Endothelial cell of umbilical vein (primary cell): ENCODE results near the gene TBCD.

Experiments used
- FOS ChIP-seq: IDR thresholded peaks from 2 replicates; pipeline ENCODE4 v1.6.1; 2011; ENCODE audit warnings: mild to moderate bottlenecking, low read length, moderate library complexity, borderline replicate concordance; ENCODE audit not compliant: insufficient read depth
- MYC ChIP-seq: IDR thresholded peaks from one replicate; pipeline ENCODE4 v1.6.1; 2011; ENCODE audit warnings: mild to moderate bottlenecking, low read depth, low read length
- POLR2AphosphoS5 ChIP-seq: IDR thresholded peaks from 2 replicates; pipeline ENCODE4 v1.6.1; 2012; ENCODE audit warnings: low read depth, mild to moderate bottlenecking, control low read depth, low read length, moderate library complexity; ENCODE audit not compliant: insufficient read depth
- TF ChIP-seq, protein P1 (sequence below), 2 donors: IDR thresholded peaks; 1 replicate in 1 of 2; 2 replicates in 1 of 2; pipeline ENCODE4 v1.5.1; 2011; ENCODE audit warnings: low read length in 2 of 2, mild to moderate bottlenecking in 2 of 2, moderate library complexity in 2 of 2, control low read depth in 1 of 2, inconsistent platforms in 1 of 2, low read depth in 1 of 2; ENCODE audit not compliant: insufficient read depth in 1 of 2; ENCODE audit errors: extremely low read depth in 1 of 2

DNA sequence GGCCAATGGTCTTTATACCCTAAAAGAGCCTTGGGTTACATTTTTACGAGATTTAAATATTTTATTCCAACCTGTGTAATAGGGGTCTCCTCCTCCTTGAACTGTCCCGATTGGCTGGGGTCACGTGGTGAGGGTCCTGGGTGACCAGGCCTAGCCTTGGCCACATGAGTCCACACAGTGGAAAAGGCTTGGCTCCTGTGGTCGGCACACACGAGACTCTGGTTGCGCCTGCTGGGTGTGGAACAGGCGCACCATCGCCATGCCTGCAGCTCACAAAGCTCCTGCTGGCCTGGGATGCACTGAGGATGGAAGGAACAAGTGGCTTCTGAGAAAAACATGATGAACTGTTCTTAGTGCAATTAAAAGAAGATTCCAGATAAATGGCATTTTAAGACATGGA is 191.9 kb downstream of the TBCD start:
- no peak for TF ChIP-seq POLR2AphosphoS5
- TF ChIP-seq, protein P1, sequence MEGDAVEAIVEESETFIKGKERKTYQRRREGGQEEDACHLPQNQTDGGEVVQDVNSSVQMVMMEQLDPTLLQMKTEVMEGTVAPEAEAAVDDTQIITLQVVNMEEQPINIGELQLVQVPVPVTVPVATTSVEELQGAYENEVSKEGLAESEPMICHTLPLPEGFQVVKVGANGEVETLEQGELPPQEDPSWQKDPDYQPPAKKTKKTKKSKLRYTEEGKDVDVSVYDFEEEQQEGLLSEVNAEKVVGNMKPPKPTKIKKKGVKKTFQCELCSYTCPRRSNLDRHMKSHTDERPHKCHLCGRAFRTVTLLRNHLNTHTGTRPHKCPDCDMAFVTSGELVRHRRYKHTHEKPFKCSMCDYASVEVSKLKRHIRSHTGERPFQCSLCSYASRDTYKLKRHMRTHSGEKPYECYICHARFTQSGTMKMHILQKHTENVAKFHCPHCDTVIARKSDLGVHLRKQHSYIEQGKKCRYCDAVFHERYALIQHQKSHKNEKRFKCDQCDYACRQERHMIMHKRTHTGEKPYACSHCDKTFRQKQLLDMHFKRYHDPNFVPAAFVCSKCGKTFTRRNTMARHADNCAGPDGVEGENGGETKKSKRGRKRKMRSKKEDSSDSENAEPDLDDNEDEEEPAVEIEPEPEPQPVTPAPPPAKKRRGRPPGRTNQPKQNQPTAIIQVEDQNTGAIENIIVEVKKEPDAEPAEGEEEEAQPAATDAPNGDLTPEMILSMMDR (IDR thresholded peaks at IDR 0.05; ENCODE audit: extremely low read depth in 1 of 2, insufficient read depth in 1 of 2, low read depth in 1 of 2, low read length in 2 of 2), result no peak
- no peak for TF ChIP-seq FOS
- no peak for TF ChIP-seq MYC
